K562 (cell line): ENCODE data around the gene GALNT7. TPM values are rescaled to one million over a fixed set of nuclear protein-coding genes. Genes with fewer than 3 reads are reported as not detected.

Experiments
- ETV5 ChIP-seq: sonication (generic); formaldehyde crosslinking; IDR thresholded peaks from 2 replicates; pipeline ENCODE4 v1.4.0; 2020; ENCODE audit warnings: low read depth, mild to moderate bottlenecking, missing genetic modification reagents
- FOXP1 ChIP-seq: sonication (generic); formaldehyde crosslinking; IDR thresholded peaks from 2 replicates; pipeline ENCODE4 v1.8.0; 2022; ENCODE audit warnings: mild to moderate bottlenecking, missing genetic modification reagents
- GATA2 ChIP-seq: sonication (generic); formaldehyde crosslinking; IDR thresholded peaks from 2 replicates; pipeline ENCODE4 v1.4.0; 2020; ENCODE audit warnings: mild to moderate bottlenecking, missing genetic modification reagents
- GTF2F1 ChIP-seq: IDR thresholded peaks from 2 replicates; pipeline ENCODE4 v1.6.1; 2011; ENCODE audit warnings: low read depth, low read length, improper control_type of control experiment
- HNRNPLL ChIP-seq: fragments of 200-400 bp; formaldehyde crosslinking; IDR thresholded peaks from 2 replicates; pipeline ENCODE4 v1.6.1; 2017; ENCODE audit warnings: low read length, low read depth, mild to moderate bottlenecking; ENCODE audit not compliant: poor library complexity, severe bottlenecking
- MEF2D ChIP-seq: conservative IDR thresholded peaks from 2 replicates; pipeline ENCODE4 v1.6.1; 2016; ENCODE audit warnings: low read depth, missing genetic modification characterization, missing compliant biosample characterization
- NCOR1 ChIP-seq: fragments of 450-650 bp; IDR thresholded peaks from 2 replicates; pipeline ENCODE4 v1.6.1; 2016; ENCODE audit warnings: mild to moderate bottlenecking, moderate library complexity
- PYGO2 ChIP-seq: fragments of 450-650 bp; IDR thresholded peaks from 2 replicates; pipeline ENCODE4 v1.6.1; 2016; ENCODE audit warnings: mild to moderate bottlenecking, missing genetic modification characterization, moderate library complexity, missing compliant biosample characterization
- RAD21 ChIP-seq, 2 experiments: fragments of 250-450 bp in 1 of 2; fragments of 450-650 bp in 1 of 2; sonication (Bioruptor Pico) in 1 of 2; formaldehyde crosslinking in 1 of 2; IDR thresholded peaks in 1 of 2; conservative IDR thresholded peaks in 1 of 2; 2 replicates each; pipeline versions ENCODE4 v1.4.0 to v1.8.0; 2020 to 2022; ENCODE audit warnings: mild to moderate bottlenecking in 2 of 2, moderate library complexity in 1 of 2
- RBFOX2 ChIP-seq: fragments of 200-400 bp; formaldehyde crosslinking; IDR thresholded peaks from 2 replicates; pipeline ENCODE4 v1.6.1; 2017; ENCODE audit warnings: low read depth, mild to moderate bottlenecking, low read length, moderate library complexity
- ZNF717 ChIP-seq: fragments of 250-450 bp; sonication (Bioruptor Pico); IDR thresholded peaks from 2 replicates; pipeline ENCODE4 v1.5.0; 2021
- polyA plus RNA-seq, 8 experiments: library from polyadenylated mRNA; depleted of rRNA in 4 of 8; stranded (reverse) in 5 of 8; unstranded in 3 of 8; fragments of >200 nt; fragmentation: Nextera tagmentation in 2 of 8; fragmentation: Illumina TruSeq in 1 of 8; extraction: Ambion mirVana in 2 of 8; extraction: Trizol in 1 of 8; gene quantifications; 2 replicates each; pipeline versions ENCODE4 v1.2.1 to v1.2.3, GENCODE V29; 2011 to 2014; ENCODE audit warnings: inconsistent platforms in 1 of 8, missing spikeins in 1 of 8
- total RNA-seq, 7 experiments: library from RNA; depleted of rRNA in 6 of 7; stranded (reverse); fragments of >200 nt in 6 of 7; fragmentation: Illumina TruSeq in 2 of 7; extraction: Trizol in 2 of 7; gene quantifications; 2 replicates each; pipeline versions ENCODE4 v1.2.1 to v1.2.3, GENCODE V29; 2011 to 2021; ENCODE audit warnings: low replicate concordance in 1 of 7
- TF ChIP-seq, protein P1 (sequence below): fragments of 250-450 bp; sonication (Bioruptor Pico); IDR thresholded peaks from 2 replicates; pipeline ENCODE4 v1.4.0; 2020; ENCODE audit warnings: mild to moderate bottlenecking, moderate library complexity, borderline replicate concordance
- TF ChIP-seq, protein P2 (sequence below): fragments of 450-650 bp; IDR thresholded peaks from 2 replicates; pipeline ENCODE4 v1.6.1; 2016; ENCODE audit warnings: low read depth
- TF ChIP-seq, protein P3 (sequence below): sonication (generic); formaldehyde crosslinking; IDR thresholded peaks from 2 replicates; pipeline ENCODE4 v1.8.0; 2022; ENCODE audit warnings: missing genetic modification reagents, mild to moderate bottlenecking, borderline replicate concordance

The GALNT7 gene
- total and polyA plus RNA-seq, 9 of the 15 experiments (the other 6 are each of a cell fraction or from before 2014, with no cell fraction given), result 16.7 to 38.7 (median 31.1) TPM

DNA sequence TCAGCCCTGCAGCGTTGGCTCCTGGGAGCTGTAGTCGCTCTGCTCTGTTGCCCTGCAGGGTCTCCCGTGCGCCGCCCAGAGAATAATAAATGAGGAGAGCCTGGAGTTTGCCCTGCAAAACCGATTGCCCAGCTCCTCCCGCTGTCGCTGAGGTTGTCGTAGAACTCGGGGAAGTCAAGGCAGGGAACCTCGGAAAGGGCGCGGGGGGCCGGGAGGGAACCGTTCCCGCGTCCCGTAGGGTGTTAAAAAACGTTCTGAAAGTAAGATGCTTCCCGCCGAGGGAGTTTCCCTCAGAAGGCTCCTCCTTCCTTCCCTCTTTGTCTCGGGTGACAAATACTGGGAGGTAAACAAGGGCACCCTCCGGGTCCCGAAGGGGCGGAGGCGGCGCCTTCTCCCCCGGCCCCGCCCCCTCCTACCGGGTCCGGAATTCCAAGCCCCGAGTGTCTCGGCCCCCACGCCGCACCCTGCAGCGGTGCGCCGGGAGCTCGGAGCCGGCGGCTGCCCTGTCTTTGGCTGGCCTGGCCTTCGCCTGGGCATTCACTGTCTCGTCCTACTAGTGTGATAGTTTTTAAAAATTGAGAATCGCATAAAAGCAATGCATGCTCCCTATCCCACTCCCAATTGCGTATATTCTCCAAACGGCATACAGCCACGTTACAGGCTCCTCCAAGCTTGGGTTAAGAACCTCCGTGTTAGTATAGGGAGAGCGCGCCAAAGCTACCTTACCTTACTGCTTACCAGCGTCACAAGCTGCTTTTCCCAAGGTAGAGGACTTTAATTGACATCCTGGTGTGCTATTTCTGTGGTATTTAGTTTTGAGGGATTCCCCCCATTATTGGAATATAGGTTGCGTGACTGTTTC is 166.5 kb downstream of the GALNT7 start (continued):
- 0 out of 2 replicates have a peak, but pooled peaks have one; percentile 5 for TF ChIP-seq GTF2F1
- TF ChIP-seq, protein P1, sequence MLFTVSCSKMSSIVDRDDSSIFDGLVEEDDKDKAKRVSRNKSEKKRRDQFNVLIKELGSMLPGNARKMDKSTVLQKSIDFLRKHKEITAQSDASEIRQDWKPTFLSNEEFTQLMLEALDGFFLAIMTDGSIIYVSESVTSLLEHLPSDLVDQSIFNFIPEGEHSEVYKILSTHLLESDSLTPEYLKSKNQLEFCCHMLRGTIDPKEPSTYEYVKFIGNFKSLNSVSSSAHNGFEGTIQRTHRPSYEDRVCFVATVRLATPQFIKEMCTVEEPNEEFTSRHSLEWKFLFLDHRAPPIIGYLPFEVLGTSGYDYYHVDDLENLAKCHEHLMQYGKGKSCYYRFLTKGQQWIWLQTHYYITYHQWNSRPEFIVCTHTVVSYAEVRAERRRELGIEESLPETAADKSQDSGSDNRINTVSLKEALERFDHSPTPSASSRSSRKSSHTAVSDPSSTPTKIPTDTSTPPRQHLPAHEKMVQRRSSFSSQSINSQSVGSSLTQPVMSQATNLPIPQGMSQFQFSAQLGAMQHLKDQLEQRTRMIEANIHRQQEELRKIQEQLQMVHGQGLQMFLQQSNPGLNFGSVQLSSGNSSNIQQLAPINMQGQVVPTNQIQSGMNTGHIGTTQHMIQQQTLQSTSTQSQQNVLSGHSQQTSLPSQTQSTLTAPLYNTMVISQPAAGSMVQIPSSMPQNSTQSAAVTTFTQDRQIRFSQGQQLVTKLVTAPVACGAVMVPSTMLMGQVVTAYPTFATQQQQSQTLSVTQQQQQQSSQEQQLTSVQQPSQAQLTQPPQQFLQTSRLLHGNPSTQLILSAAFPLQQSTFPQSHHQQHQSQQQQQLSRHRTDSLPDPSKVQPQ (CRISPR knock-in tag), result no peak
- peak; percentile 74; the same call in 1 of the 2 replicates for TF ChIP-seq ZNF717 (CRISPR knock-in tag)
- TF ChIP-seq, protein P2, sequence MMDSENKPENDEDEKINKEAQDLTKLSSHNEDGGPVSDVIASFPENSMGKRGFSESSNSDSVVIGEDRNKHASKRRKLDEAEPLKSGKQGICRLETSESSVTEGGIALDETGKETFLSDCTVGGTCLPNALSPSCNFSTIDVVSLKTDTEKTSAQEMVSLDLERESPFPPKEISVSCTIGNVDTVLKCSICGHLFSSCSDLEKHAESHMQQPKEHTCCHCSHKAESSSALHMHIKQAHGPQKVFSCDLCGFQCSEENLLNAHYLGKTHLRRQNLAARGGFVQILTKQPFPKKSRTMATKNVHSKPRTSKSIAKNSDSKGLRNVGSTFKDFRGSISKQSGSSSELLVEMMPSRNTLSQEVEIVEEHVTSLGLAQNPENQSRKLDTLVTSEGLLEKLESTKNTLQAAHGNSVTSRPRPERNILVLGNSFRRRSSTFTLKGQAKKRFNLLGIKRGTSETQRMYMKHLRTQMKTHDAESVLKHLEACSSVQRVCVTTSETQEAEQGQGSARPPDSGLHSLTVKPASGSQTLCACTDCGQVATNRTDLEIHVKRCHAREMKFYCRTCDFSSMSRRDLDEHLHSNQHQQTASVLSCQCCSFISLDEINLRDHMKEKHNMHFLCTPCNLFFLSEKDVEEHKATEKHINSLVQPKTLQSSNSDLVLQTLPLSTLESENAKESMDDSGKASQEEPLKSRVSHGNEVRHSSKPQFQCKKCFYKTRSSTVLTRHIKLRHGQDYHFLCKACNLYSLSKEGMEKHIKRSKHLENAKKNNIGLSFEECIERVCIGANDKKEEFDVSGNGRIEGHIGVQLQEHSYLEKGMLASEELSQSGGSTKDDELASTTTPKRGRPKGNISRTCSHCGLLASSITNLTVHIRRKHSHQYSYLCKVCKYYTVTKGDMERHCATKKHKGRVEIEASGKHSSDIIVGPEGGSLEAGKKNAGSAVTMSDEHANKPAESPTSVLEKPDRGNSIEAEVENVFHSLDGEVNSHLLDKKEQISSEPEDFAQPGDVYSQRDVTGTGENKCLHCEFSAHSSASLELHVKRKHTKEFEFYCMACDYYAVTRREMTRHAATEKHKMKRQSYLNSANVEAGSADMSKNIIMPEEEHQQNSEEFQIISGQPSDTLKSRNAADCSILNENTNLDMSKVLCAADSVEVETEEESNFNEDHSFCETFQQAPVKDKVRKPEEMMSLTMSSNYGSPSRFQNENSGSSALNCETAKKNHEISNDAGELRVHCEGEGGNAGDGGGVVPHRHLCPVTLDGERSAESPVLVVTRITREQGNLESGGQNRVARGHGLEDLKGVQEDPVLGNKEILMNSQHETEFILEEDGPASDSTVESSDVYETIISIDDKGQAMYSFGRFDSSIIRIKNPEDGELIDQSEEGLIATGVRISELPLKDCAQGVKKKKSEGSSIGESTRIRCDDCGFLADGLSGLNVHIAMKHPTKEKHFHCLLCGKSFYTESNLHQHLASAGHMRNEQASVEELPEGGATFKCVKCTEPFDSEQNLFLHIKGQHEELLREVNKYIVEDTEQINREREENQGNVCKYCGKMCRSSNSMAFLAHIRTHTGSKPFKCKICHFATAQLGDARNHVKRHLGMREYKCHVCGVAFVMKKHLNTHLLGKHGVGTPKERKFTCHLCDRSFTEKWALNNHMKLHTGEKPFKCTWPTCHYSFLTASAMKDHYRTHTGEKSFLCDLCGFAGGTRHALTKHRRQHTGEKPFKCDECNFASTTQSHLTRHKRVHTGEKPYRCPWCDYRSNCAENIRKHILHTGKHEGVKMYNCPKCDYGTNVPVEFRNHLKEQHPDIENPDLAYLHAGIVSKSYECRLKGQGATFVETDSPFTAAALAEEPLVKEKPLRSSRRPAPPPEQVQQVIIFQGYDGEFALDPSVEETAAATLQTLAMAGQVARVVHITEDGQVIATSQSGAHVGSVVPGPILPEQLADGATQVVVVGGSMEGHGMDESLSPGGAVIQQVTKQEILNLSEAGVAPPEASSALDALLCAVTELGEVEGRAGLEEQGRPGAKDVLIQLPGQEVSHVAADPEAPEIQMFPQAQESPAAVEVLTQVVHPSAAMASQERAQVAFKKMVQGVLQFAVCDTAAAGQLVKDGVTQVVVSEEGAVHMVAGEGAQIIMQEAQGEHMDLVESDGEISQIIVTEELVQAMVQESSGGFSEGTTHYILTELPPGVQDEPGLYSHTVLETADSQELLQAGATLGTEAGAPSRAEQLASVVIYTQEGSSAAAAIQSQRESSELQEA, result no peak
- TF ChIP-seq RAD21 (CRISPR knock-in tag; conservative IDR thresholded peaks at IDR 0.05 in 1 of 2, IDR thresholded peaks at IDR 0.05 in 1 of 2), result no peak
- TF ChIP-seq, protein P3, sequence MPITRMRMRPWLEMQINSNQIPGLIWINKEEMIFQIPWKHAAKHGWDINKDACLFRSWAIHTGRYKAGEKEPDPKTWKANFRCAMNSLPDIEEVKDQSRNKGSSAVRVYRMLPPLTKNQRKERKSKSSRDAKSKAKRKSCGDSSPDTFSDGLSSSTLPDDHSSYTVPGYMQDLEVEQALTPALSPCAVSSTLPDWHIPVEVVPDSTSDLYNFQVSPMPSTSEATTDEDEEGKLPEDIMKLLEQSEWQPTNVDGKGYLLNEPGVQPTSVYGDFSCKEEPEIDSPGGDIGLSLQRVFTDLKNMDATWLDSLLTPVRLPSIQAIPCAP (CRISPR knock-in tag), result no peak
- no peak for TF ChIP-seq MEF2D (tag)
- TF ChIP-seq NCOR1, result peak; percentile 59
- TF ChIP-seq FOXP1 (CRISPR knock-in tag), result peak; percentile 89
- 0 out of 2 replicates have a peak, but pooled peaks have one; percentile 42 for TF ChIP-seq ETV5
- peak; percentile 42 for TF ChIP-seq HNRNPLL
- no peak for TF ChIP-seq GATA2 (CRISPR knock-in tag)
- peak; percentile 80 for TF ChIP-seq RBFOX2
- TF ChIP-seq PYGO2 (tag), result no peak
